Cortex of kidney (tissue), 1 donor: ENCODE data around the gene QPRT.
"Not testable (repeated sequence)": the region's sequence is repeated elsewhere in the genome, so short reads cannot be mapped to it uniquely, and the experiment has no call there.

ENCODE experiments used
- DNase-seq: peaks from one replicate; lab custom pipeline; 2025; lab: John Stamatoyannopoulos, UW

QPRT gene

DNA sequence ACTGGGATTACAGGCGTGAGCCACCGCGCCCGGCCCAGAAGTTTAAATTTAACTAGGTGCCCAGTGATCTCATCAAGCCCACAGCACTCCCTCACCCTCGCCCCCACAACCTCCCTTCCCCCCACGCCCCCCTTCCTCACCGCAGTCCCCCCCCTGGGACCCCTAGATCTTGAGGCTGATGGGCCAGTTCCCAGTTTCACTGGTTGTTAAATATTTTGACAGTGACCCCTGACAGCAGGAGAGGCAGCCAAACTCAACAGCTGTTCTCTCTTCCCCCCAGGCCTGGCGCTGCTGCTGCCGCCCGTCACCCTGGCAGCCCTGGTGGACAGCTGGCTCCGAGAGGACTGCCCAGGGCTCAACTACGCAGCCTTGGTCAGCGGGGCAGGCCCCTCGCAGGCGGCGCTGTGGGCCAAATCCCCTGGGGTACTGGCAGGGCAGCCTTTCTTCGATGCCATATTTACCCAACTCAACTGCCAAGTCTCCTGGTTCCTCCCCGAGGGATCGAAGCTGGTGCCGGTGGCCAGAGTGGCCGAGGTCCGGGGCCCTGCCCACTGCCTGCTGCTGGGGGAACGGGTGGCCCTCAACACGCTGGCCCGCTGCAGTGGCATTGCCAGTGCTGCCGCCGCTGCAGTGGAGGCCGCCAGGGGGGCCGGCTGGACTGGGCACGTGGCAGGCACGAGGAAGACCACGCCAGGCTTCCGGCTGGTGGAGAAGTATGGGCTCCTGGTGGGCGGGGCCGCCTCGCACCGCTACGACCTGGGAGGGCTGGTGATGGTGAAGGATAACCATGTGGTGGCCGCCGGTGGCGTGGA is 15.6 kb downstream of the QPRT start:
- no peak for DNase-seq

DNA sequence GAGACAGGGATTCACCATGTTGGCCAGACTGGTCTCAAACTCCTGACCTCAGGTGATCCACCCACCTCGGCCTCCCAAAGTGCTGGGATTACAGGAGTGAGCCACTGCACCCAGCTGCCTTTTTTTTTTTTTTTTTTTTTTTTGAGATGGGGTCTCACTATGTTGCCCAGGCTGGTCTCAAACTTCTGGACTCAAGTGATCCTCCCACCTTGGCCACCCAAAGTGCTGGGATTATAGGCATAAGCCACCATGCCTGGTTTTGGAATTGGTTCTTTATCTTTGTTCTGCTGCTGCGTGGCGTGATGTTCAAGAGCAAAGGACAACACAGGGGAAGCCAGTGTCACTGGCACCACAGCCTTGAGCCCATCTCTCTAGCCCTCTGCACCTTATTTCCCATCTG is 16.7 kb downstream of the QPRT start:
- not testable (repeated sequence) for DNase-seq

DNA sequence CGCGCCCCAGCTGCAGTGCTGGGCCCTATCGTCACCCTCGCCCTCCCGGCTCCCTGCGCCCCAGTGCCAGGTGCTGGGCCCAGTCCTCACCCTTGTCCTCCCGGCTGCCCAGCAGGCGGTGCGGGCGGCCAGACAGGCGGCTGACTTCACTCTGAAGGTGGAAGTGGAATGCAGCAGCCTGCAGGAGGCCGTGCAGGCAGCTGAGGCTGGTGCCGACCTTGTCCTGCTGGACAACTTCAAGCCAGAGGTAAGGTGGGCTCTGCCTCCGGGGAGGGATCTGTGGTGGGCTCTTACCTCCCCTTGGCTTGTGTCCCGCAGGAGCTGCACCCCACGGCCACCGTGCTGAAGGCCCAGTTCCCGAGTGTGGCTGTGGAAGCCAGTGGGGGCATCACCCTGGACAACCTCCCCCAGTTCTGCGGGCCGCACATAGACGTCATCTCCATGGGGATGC is 17.9 kb downstream of the QPRT start:
- no peak for DNase-seq

DNA sequence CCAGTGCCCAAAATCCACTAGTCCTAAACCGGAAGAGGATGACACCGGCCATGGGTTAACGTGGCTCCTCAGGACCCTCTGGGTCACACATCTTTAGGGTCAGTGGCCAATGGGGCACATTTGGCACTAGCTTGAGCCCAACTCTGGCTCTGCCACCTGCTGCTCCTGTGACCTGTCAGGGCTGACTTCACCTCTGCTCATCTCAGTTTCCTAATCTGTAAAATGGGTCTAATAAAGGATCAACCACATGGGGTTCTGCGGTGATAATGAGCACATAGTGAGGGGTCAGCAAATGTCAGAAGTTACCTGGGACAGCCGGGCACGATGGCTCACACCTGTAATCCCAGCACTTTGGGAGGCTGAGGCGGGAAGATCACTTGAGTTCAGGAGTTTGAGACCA is 18.4 kb downstream of the QPRT start:
- DNase-seq: no peak

DNA sequence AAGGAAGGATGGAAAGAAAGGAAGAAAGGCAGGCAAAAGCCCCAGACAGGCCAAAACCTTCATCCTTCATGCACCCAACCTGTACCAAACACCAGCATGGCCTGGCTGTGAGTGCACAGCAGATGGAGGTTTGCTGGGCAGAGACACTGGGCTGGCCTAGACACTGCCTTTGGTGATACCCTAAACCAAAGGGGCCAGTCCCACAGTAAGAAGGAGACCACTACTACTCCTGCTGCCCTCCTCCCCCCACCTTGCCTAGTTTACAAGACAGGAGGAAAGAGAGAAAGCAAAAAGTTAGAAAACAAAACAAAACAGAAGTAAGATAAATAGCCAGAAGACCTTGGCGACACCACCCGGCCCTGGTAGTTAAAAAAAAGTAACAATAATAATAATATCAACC is 19.1 kb downstream of the QPRT start:
- DNase-seq: no peak

DNA sequence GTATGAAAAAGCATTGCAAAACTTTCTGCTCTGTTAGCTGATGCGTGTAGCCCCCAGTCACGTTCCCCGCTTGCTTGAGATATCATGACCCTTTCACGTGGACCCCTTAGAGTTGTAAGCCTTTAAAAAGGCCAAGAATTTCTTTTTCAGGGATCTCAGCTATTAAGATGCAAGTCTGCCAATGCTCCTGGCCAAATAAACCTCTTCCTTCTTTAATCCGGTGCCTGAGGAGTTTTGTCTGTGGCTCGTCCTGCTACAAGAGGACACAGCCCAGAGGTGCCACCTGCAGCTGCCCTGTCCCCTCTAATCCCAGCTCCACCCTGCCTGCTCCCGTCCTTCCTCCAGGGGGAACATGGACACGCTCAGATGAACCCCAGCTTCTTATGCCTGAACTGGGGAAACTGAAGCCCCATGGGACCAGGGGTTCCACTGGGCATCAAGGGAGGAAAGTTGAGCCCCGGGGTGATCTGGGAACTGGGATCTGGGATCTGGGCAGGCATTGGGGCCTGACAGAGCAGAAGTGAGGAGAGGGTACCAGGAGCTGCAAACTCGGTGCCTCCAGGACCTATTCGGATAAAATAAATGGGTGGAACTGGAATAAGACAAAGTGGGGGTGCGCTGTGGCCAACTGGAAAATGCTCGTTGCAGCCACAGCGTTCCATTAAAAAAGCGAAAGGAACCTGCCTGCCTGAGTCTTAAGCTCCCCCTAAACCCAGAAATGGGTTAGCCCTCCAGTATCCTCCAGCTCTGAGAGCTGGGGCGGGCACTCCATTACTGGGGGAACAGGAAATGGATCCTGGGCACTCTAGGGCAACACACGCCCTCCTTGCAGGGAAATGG is 19.7 kb downstream of the QPRT start:
- DNase-seq: no peak

DNA sequence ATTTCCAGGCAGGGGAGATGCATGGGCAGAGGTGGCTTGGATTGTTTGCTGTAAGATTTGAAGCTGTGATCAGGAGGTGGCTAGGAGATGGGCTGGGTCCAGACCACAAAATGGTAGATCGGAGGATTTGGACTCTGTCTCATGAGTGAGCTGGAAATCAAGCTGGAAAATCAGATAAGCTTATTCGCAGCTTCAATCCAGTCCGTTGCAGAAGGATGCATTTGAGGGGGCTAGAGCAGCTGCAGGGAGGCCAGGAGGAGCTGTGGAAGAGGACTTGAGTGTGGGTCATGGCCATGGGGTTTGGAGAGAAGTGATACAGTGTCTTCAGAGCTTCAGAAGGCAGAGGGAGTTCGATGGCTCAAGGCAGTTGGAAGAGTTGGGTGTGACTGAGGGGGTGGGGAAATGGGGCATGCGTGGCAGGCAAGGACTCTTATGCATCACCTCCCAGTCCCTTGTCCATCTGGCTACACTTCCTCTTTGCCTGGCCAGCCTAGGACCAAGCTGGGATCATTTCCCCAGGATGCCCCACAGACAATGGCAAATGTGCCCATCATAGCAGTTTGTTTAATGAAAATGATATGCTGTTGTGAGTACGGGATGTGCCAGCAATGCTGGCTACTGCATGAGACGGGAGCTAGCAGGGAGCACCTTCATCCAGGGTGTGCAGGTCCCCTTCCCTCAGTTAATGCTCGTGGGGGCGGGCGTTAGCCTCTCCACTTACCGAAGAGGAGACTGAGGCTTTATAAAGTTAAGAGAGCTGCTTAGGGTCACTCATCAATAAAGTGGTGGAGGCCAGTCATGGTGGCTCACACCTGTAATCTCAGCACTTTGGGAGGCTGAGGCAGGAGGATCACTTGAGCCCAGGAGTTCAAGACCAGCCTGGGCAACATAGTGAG is 20.6 kb downstream of the QPRT start:
- no peak for DNase-seq

DNA sequence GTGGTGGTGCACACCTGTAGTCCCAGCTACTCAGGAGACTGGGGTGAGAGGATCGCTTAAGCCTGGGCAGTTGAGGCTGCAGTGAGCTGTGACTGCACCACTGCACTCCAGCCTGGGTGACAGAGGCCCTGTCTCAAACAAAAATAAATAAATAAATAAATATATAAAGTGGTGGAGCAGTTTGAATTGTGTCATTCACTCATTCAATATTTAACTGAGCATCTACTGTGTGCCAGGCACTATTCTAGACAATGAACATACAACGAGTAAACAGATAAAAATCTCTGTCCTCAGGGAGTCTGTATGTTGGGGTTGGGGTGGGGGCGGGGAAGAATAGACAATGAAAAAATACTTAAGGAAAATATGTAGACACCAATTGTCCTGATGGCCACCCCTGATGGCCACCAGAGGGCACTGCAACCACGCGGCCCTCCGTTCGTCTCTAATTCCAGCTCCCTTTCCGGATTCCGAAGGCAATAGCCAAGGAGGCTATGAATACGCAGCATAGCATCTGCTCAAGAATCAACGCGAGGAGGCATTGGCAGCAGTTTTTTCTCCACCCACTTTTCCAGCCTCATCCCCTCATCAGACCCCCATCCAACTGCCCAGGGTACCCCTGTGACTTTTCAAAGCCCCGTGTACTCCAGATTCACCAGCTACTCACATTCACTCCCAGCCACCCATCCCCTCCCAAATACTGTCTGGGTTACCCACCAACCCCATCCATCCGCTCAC is 21.4 kb downstream of the QPRT start:
- no peak for DNase-seq

DNA sequence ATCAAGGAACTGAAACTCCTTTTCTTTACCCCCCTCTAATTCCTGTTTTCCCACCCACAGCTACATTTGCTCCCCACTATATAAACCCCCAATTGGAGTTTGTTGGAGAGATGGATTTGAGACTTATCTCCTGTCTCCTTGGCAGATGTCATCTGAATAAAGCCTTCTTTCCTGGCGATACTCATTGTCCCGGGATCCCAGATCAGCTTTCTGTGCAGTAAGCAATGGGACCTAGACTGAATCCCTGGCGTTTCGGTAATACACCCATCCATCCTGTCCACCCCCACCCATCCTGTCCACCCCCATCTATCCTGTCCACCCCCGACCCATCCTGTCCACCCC is 22.2 kb downstream of the QPRT start:
- DNase-seq: no peak

DNA sequence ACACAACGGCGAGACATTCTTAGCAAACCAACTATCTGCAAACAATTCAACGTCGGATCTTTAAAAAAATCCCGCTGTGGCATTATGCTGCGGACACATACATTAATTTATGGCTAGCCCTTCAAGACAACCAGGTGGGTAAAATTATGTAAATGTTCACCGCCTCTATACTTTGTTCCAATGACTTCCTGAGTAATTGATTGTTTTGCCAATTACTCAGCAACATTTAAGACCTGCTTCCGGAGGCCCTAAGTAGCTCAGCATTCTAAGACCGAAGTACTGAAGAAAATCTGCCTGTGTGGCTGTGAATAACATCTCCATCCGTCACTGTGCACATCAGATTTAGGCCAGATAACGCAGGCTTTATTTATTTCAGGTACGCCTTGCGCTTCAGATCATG is 23.3 kb downstream of the QPRT start:
- DNase-seq: no peak

DNA sequence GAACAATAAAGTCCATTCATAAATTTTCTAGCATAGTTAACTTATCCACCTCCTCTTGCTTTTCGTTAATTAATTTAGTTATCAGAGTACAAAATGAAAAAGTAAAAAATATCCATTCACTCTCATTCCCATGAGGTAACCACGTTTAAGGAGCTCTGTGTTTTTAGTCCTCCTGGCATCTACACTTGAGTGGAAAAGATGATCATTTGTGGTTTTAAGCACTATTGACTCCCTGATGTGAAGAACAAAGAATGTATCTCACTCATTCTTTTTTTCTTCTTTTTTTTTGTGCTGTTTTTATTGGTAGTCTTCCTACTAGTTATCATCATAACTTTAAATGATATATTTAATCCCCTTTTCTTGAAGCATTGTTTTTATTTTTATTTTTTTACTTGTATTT is 26.1 kb downstream of the QPRT start:
- DNase-seq: no peak

DNA sequence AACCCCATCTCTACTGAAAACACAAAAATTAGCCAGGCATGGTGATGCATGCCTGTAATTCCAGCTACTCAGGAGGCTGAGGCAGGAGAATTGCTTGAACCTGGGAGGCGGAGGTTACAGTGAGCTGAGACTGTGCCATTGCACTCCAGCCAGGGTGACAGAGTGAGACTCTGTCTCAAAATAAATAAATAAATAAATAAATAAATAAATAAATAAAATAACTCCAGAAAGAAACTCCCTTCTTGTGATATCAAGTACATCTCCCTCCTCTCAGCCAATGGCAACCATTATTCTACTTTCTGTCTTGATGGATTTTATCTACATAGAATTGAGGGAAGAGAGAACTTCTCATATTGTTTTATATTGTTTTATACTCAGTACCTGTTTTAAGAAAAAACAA is 28.2 kb downstream of the QPRT start:
- DNase-seq: not testable (repeated sequence)

DNA sequence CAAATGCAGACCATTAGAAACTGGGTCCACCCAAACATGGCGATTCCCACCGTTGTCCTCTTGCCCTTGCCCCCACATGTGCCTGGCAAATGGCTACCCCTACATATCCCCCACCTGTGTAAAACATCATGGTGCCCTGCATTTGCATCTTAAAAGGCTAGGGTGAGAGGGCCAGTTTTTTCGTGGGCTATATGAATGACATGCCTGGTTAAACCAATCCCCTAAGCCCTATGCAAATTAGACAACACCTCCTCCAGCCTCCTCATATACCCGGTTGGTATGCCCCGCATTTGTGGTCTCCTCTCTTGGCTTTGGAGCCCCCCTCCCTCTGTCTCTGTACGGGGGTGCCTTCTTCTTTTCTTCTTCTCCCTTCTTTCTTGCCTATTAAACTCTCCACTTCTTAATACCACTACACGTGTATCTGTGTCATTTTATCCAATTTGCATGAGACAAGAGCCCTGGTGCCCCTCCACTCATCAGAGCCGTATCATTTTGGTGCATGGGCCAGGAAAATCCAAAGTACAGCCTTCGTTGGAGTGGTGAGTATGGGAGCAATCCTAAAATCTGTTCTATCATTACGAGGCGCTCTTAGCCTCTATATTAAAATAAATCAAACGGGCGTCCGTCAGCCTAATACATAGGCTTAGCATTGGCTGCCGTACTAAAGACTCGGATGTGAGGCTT is 30.1 kb downstream of the QPRT start:
- DNase-seq: no peak

DNA sequence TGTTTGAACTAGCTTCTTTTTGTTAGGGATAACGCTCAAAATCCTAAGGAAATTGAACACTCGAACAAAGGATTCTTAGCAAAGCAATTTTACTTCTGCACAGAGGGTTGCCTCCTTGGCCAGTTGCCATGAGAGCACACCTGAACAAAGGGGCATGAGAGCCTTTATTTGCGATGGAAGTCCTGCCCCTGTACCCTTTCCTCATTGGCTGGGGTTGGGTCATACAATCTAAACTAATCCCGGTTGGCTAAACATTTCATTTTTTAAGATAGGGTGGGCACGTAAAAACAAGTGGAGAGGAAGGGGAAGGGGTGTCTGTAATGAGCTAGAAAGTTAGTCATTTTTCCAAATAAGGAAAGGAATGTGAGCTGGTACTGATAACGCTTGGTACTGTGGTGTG is 30.7 kb downstream of the QPRT start:
- not testable (repeated sequence) for DNase-seq

DNA sequence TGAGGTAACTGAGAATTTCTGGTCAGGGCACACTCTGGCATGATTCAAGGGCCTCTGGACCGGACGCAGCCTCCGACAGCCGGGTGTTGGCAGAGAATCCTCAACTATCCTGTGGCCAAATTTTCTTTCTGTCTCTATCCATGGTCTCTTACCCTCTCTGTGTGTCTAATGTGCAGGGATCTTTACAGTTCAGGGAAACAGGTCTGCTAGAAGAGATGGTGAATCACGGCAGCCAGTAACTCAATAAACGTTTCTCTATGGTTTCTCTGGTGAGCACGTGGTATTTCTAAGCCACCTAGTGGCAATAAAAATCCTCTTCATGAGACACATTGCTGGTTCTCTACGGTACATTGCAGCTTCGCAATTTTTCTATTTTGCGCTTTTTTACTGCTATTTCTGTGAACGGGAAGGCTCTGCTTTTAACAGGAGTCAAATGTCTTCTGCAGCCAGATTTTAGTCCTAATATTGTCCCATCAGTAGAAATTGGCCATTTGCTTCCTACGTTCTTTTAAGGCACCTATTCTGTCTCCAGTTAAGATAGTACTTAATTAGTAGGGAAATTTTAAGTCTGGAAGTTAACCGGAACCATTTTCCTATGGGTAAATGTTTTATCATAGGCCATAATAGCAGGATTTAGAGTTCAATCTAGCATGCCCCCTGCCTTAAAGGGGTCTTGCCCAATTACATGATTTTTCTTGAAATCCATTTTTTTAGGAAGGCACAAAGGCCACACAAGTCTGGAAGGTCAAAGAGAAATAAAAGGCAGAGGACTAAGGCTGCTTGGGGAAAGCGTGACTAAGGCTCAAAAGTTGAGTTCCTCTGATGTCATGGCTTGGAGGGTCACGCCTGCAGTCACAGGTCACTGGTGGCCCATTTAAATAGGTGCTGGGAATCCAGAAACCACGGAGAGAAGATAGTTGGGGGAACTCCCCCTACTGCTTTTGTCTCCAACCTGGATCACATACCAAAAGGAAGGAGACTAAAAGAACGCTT is 31.5 kb downstream of the QPRT start:
- no peak for DNase-seq

DNA sequence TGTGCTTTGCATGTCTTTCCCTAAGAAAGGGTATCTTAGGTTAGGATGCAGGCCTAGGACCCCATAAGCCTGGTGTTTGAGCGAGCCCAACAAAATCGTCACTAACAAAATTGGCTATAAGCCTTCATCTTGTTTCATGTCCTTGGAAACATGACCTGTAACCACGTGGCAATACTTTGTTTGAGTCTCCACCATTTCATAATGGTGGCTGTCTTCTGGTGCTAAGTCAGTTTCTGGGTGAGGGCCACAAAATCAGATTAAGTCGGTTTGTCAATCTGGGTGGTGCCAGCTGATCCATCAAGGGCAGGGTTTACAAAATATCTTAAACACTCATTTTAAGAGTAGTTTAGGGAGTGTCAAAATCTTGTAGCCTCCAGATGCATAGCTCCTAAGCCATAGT is 33.8 kb downstream of the QPRT start:
- DNase-seq: no peak

DNA sequence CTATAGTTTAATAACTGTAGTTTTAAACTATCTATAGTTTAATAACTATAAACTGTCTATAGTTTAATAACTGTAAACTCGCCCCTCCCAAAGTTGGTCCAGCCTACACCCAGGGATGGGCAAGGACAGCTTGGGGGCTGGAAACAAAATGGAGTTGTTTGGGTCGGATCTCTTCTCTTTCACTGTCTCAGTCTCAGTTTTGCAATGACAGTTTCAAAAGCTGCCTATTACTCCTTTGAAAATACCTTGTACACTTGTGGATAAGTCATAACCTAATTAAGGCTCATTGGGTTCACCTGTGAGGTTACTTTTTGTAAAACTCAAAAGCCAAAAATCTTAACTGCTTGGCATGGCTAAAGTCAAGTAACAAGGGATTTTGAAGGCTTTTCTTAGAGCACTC is 35.4 kb downstream of the QPRT start:
- DNase-seq: no peak

DNA sequence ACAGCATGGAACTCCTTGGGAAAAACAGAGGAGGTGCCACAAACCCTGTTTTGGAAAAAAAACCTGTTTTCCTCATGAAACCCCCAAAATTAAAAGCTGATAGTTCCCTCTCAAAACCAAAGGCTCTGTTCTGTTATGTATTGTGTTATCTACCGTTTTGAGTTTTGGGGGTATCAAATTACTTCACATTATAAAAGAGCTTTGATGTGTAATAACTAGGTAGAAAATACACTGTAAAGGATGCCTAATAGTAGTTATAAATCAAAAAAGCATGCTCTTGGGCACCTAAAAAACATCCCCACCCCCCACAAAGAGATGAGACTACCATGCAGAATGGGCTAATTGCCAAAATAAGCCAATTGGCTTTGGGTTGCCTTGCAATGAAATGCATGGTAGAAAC is 36.0 kb downstream of the QPRT start:
- no peak for DNase-seq

DNA sequence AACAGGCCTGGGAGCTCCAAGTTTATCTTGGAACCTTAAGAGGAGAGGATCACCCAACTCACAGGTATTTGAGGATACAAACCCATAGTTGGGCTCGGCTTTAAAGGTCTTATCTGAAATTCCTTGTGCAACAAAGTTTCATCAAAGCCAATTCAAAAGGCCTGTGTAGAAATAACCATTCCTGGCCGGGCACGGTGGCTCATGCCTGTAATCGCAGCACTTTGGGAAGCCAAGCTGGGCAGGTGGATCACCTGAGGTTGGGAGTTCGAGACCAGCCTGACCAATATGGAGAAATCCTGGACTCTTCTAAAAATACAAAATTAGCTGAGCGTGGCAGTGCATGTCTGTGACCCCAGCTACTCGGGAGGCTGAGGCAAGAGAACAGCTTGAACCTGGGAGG is 38.1 kb downstream of the QPRT start:
- no peak for DNase-seq

DNA sequence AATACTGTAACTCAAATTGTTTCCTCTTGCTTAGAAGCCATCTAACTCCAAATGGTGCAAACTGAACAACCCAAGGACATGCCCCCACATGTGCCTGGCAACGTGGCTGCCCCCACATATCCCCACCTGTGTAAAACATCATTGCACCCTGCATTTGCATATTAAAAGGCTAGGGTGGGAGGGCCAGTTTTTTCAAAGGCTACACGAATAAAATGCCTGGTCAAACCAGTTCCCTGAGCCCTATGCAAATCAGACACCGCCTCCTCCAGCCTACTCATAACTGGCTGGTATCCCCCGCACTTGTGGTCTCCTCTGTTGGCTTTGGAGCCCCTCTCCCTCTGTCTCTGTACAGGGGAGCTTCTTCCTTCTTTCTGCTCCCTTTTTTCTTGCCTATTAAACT is 40.1 kb downstream of the QPRT start:
- DNase-seq: no peak
